Tibial nerve (tissue), 4 donors: ENCODE data around the gene ANKRD34C. TPM values are rescaled to one million over a fixed set of nuclear protein-coding genes. Genes with fewer than 3 reads are reported as not detected.

Experiments
- DNase-seq, 2 donors: peaks; one replicate each; pipeline ENCODE4 v3.0.0-alpha.2; 2019; ENCODE audit warnings: low spot score in 2 of 2
- H3K27ac ChIP-seq, 4 donors: fragments of 200-600 bp; sonication (generic) in 3 of 4; one replicate each; pipeline ENCODE4 v1.5.1; 2017 to 2019; ENCODE audit warnings: mild to moderate bottlenecking in 1 of 4
- H3K27me3 ChIP-seq, 2 donors: fragments of 200-600 bp; sonication (generic) in 1 of 2; one replicate each; pipeline versions ENCODE4 v1.5.1 to v1.6.0; 2017 to 2019
- H3K36me3 ChIP-seq, 3 donors: fragments of 200-600 bp; sonication (generic); one replicate each; pipeline ENCODE4 v1.5.1; 2018 to 2019
- H3K4me1 ChIP-seq, 4 donors: fragments of 200-600 bp; sonication (generic) in 3 of 4; one replicate each; pipeline ENCODE4 v1.5.1; 2017 to 2019
- H3K4me3 ChIP-seq, 4 donors: fragments of 200-600 bp; sonication (generic) in 3 of 4; one replicate each; pipeline ENCODE4 v1.5.1; 2017 to 2019; ENCODE audit warnings: mild to moderate bottlenecking in 1 of 4, moderate library complexity in 1 of 4
- H3K9me3 ChIP-seq, 4 donors: fragments of 200-600 bp; sonication (generic) in 3 of 4; one replicate each; pipeline ENCODE4 v1.5.1; 2017 to 2019
- CTCF ChIP-seq, 5 experiments: fragments of 200-600 bp in 3 of 5; fragments of 450-650 bp in 2 of 5; sonication (generic) in 3 of 5; IDR thresholded peaks; one replicate each; pipeline ENCODE4 v1.5.1; 2016 to 2019; ENCODE audit warnings: antibody characterized with exemption in 5 of 5, mild to moderate bottlenecking in 3 of 5, moderate library complexity in 2 of 5
- EP300 ChIP-seq, 2 donors: sonication (generic); formaldehyde crosslinking; IDR thresholded peaks; one replicate each; pipeline ENCODE4 v1.6.1; 2017; ENCODE audit warnings: antibody characterized with exemption in 2 of 2, mild to moderate bottlenecking in 1 of 2
- POLR2A ChIP-seq, 2 donors: fragments of 450-650 bp; IDR thresholded peaks; one replicate each; pipeline ENCODE4 v1.6.1; 2017; ENCODE audit warnings: antibody characterized with exemption in 2 of 2, mild to moderate bottlenecking in 2 of 2, moderate library complexity in 2 of 2
- WGBS, 2 donors: methylation state at CpG; one replicate each; pipeline ENCODE4 v1.1.5; 2018; 5-methylcytosine and 5-hydroxymethylcytosine counted together
- total RNA-seq, 4 donors: library from RNA; depleted of rRNA; stranded (reverse); fragments of >200 nt; gene quantifications; one replicate each; pipeline ENCODE4 v1.1.0, GENCODE V29; 2016

The ANKRD34C gene
- total RNA-seq, 4 donors from 2014 or later: not detected

- 85 to 92% methylated on average over 6 of the region's 6 CpGs for WGBS, 2 donors
- H3K4me1 ChIP-seq: no peaks in the 10 kb centered on the region
- TF ChIP-seq EP300 (IDR thresholded peaks at IDR 0.05) (no peak), CTCF (IDR thresholded peaks at IDR 0.05) (no peak), POLR2A (IDR thresholded peaks at IDR 0.05) (no peak)
- no peak overlapping the region for H3K27ac ChIP-seq
- peaks cover 0 to 7% (median 0%) of the 10 kb centered on the region in 4 donors for H3K9me3 ChIP-seq
- H3K27me3 ChIP-seq: no peaks in the 10 kb centered on the region
- no peak for DNase-seq
- H3K36me3 ChIP-seq: peaks cover 0 to 87% (median 0%) of the 10 kb centered on the region in 3 donors
- no peak overlapping the region for H3K4me3 ChIP-seq
Measured at GRCh38 chr15:79322945-79323344, 40.4 kb downstream of the ANKRD34C start.

GRCh38 chr15:79329171-79329611 lies 46.7 kb downstream of the ANKRD34C start:
- no peak for DNase-seq
- Histone ChIP-seq H3K4me3 (no peak overlapping the region), H3K36me3 (peaks cover 0 to 30% (median 0%) of the 10 kb centered on the region in 3 donors), H3K27me3 (no peaks in the 10 kb centered on the region), H3K27ac (no peak overlapping the region), H3K4me1 (no peaks in the 10 kb centered on the region), H3K9me3 (peaks cover 0 to 12% (median 0%) of the 10 kb centered on the region in 4 donors)
- TF ChIP-seq EP300 (IDR thresholded peaks at IDR 0.05) (no peak), CTCF (IDR thresholded peaks at IDR 0.05) (no peak), POLR2A (IDR thresholded peaks at IDR 0.05) (no peak)
- 72 to 74% methylated on average over 2 of the region's 2 CpGs for WGBS, 2 donors

Other genes with a start within 250 kb of the ANKRD34C start
- under 1 TPM; 0.30 to 0.98 (median 0.65) TPM for gene RASGRF1, start 191.9 kb upstream of the ANKRD34C start, total RNA-seq
- 10 to 100 TPM; 18.0 to 26.3 (median 23.4) TPM for gene TMED3, start 28.4 kb downstream of the ANKRD34C start, total RNA-seq
- gene MINAR1, start 149.6 kb downstream of the ANKRD34C start, total RNA-seq: under 1 TPM; 0.20 to 0.60 (median 0.21) TPM